Measurements from ENCODE around the gene ARHGEF4. TPM values are rescaled to one million over a fixed set of nuclear protein-coding genes. Genes with fewer than 3 reads are reported as not detected.

ARHGEF4 gene
- total RNA-seq, 1 experiment from 2014 or later: 12.6 TPM

- H4K91ac ChIP-seq (ENCODE audit: insufficient read length, low read depth, low read length): no peak overlapping the region
- H4K20me1 ChIP-seq (ENCODE audit: control insufficient read depth, insufficient read depth, insufficient read length): peaks cover 2% of the 10 kb centered on the region
- H3K9ac ChIP-seq (ENCODE audit: extremely low read depth, insufficient read length, low read length): no peak overlapping the region
- H3K4me2 ChIP-seq (ENCODE audit: insufficient read depth, insufficient read length, low read length): no peak overlapping the region
- H2BK120ac ChIP-seq (ENCODE audit: low read depth, low read length, poor library complexity, severe bottlenecking): no peak overlapping the region
- H3K79me2 ChIP-seq (ENCODE audit: insufficient read depth, low read length): no peaks in the 10 kb centered on the region
- H4K8ac ChIP-seq (replicated peaks; ENCODE audit: insufficient read length, low read depth, low read length): no peak overlapping the region
- H2BK20ac ChIP-seq (ENCODE audit: low read depth, low read length, poor library complexity, severe bottlenecking): no peak overlapping the region
- H3K79me1 ChIP-seq (ENCODE audit: insufficient read depth, low read depth, low read length, poor library complexity, severe bottlenecking): no peaks in the 10 kb centered on the region
- H3K4me3 Mint-ChIP-seq: no peak overlapping the region
- no peak for DNase-seq
- no peak overlapping the region for H3K23ac ChIP-seq (ENCODE audit: insufficient read length, low read depth, low read length)
- no peak overlapping the region for H3K27ac ChIP-seq (ENCODE audit: insufficient read length, low read depth, low read length)
- no peak overlapping the region for H3K56ac ChIP-seq (ENCODE audit: insufficient read length, low read depth, low read length)
- H3K9me3 Mint-ChIP-seq: no peaks in the 10 kb centered on the region
- H3K27me3 Mint-ChIP-seq (ENCODE audit: low read depth): no peaks in the 10 kb centered on the region; the same call in 1 of the 2 replicates
- H2BK15ac ChIP-seq (ENCODE audit: low read depth, low read length): no peak overlapping the region
- no peak for TF ChIP-seq CTCF (conservative IDR thresholded peaks at IDR 0.05)
- H3K4me1 ChIP-seq (ENCODE audit: insufficient read depth, low read length): no peaks in the 10 kb centered on the region
- no peaks in the 10 kb centered on the region for H3K23me2 ChIP-seq (ENCODE audit: insufficient read length, low read depth, low read length, poor library complexity, severe bottlenecking)
- peaks cover 9% of the 10 kb centered on the region in 2 experiments for H3K4me1 Mint-ChIP-seq
- H2AK5ac ChIP-seq (ENCODE audit: insufficient read length, low read length): no peak overlapping the region
- no peaks in the 10 kb centered on the region for H3K9me3 ChIP-seq (ENCODE audit: control insufficient read depth, low read depth, low read length)
- H4K5ac ChIP-seq (ENCODE audit: insufficient read length, low read depth, low read length): no peak overlapping the region
- H3T11ph ChIP-seq (ENCODE audit: low read length): no peak overlapping the region
- H2BK5ac ChIP-seq (ENCODE audit: insufficient read length, low read length): no peak overlapping the region
- H3K27ac Mint-ChIP-seq: no peak overlapping the region
- H3K18ac ChIP-seq (ENCODE audit: insufficient read length, low read depth, low read length): no peak overlapping the region
- no peaks in the 10 kb centered on the region for H3K27me3 ChIP-seq (ENCODE audit: insufficient read depth, low read length)
- peaks cover 12 to 30% (median 29%) of the 10 kb centered on the region in 3 experiments; a peak in 6 of 7 replicates for H3K36me3 Mint-ChIP-seq (ENCODE audit: insufficient read depth in 1 of 3, low read depth in 3 of 3)
- no peak overlapping the region; the same call in 1 of the 2 replicates for H3K14ac ChIP-seq (ENCODE audit: insufficient read depth, low read length)
- no peak overlapping the region for H2AFZ ChIP-seq (ENCODE audit: low read length)
- H3K4ac ChIP-seq (ENCODE audit: low read depth, low read length): no peak overlapping the region
- H2BK12ac ChIP-seq (ENCODE audit: insufficient read length, low read depth, low read length): no peak overlapping the region
- WGBS (ENCODE audit: extremely low coverage, insufficient read length, low lambda C conversion rate): no CpG with 5 or more reads among the region's 11 CpGs
Observed at GRCh38 chr2:131044757-131045150, 208.0 kb downstream of the ARHGEF4 start.
